Gastroesophageal sphincter (tissue), 4 donors: ENCODE data around the gene PSMA5. TPM values are rescaled to one million over a fixed set of nuclear protein-coding genes. Genes with fewer than 3 reads are reported as not detected.

ENCODE experiments used
- ATAC-seq: fragments of 150-250 bp; one replicate; pipeline ENCODE4 v1.9.1; 2016; ENCODE audit warnings: mild to moderate bottlenecking, moderate library complexity
- H3K27ac ChIP-seq, 4 donors: fragments of 200-600 bp; sonication (generic) in 3 of 4; 1 replicate in 3 of 4; 2 replicates in 1 of 4; pipeline ENCODE4 v1.5.1; 2016 to 2019
- H3K27me3 ChIP-seq: fragments of 200-600 bp; sonication (generic); one replicate; pipeline ENCODE4 v1.5.1; 2019
- H3K36me3 ChIP-seq, 2 donors: fragments of 200-600 bp; sonication (generic); one replicate each; pipeline ENCODE4 v1.5.1; 2019; ENCODE audit warnings: control low read depth in 1 of 2
- H3K4me1 ChIP-seq, 3 donors: fragments of 200-600 bp; sonication (generic); 1 replicate in 2 of 3; 2 replicates in 1 of 3; pipeline ENCODE4 v1.5.1; 2016 to 2019; ENCODE audit warnings: control low read depth in 2 of 3
- H3K4me3 ChIP-seq, 2 donors: fragments of 200-600 bp; sonication (generic); one replicate each; pipeline ENCODE4 v1.5.1; 2019; ENCODE audit warnings: mild to moderate bottlenecking in 1 of 2, moderate library complexity in 1 of 2
- H3K9me3 ChIP-seq, 3 donors: fragments of 200-600 bp; sonication (generic); one replicate each; pipeline ENCODE4 v1.5.1; 2017 to 2019; ENCODE audit warnings: control low read depth in 2 of 3
- EP300 ChIP-seq: sonication (generic); formaldehyde crosslinking; IDR thresholded peaks from one replicate; pipeline ENCODE4 v1.6.1; 2017; ENCODE audit warnings: antibody characterized with exemption, mild to moderate bottlenecking
- POLR2A ChIP-seq, 2 donors: fragments of 450-650 bp; IDR thresholded peaks; one replicate each; pipeline ENCODE4 v1.6.1; 2017; ENCODE audit warnings: antibody characterized with exemption in 2 of 2, mild to moderate bottlenecking in 2 of 2, moderate library complexity in 1 of 2
- POLR2AphosphoS5 ChIP-seq: sonication (generic); formaldehyde crosslinking; IDR thresholded peaks from one replicate; pipeline ENCODE4 v1.6.1; 2017; ENCODE audit warnings: antibody characterized with exemption
- WGBS, 2 donors: methylation state at CpG; one replicate each; pipeline ENCODE4 v1.1.5; 2018; ENCODE audit warnings: low coverage in 1 of 2; 5-methylcytosine and 5-hydroxymethylcytosine counted together
- total RNA-seq, 4 donors: library from RNA; depleted of rRNA; stranded (reverse); fragments of >200 nt; gene quantifications; one replicate each; pipeline ENCODE4 v1.1.0, GENCODE V29; 2016
- TF ChIP-seq, protein P1 (sequence below), 4 experiments: fragments of 200-600 bp in 2 of 4; fragments of 450-650 bp in 2 of 4; sonication (generic) in 1 of 4; IDR thresholded peaks; one replicate each; pipeline ENCODE4 v1.5.1; 2017 to 2019; ENCODE audit warnings: antibody characterized with exemption in 4 of 4, mild to moderate bottlenecking in 2 of 4, moderate library complexity in 2 of 4

PSMA5 gene
- total RNA-seq, 4 donors from 2014 or later, result 28.2 to 61.5 (median 30.4) TPM

- Histone ChIP-seq H3K36me3 (peaks cover 0 to 39% of the 10 kb centered on the region in 2 donors), H3K4me3 (no peak overlapping the region), H3K27ac (peak overlapping the region; percentile 85 to 99 (median 88)), H3K27me3 (no peaks in the 10 kb centered on the region), H3K4me1 (peaks cover 9 to 75% (median 24%) of the 10 kb centered on the region in 3 donors), H3K9me3 (no peaks in the 10 kb centered on the region)
- ATAC-seq, result no peak
- TF ChIP-seq, protein P1, sequence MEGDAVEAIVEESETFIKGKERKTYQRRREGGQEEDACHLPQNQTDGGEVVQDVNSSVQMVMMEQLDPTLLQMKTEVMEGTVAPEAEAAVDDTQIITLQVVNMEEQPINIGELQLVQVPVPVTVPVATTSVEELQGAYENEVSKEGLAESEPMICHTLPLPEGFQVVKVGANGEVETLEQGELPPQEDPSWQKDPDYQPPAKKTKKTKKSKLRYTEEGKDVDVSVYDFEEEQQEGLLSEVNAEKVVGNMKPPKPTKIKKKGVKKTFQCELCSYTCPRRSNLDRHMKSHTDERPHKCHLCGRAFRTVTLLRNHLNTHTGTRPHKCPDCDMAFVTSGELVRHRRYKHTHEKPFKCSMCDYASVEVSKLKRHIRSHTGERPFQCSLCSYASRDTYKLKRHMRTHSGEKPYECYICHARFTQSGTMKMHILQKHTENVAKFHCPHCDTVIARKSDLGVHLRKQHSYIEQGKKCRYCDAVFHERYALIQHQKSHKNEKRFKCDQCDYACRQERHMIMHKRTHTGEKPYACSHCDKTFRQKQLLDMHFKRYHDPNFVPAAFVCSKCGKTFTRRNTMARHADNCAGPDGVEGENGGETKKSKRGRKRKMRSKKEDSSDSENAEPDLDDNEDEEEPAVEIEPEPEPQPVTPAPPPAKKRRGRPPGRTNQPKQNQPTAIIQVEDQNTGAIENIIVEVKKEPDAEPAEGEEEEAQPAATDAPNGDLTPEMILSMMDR (IDR thresholded peaks at IDR 0.05), result no peak
- TF ChIP-seq POLR2AphosphoS5 (no peak), POLR2A (IDR thresholded peaks at IDR 0.05) (no peak), EP300 (no peak)
- 100% methylated on average over 2 of the region's 6 CpGs; no CpG with 5 or more reads in 1 of the 2 donors for WGBS, 2 donors
These were observed 57.0 kb downstream of the PSMA5 start for GRCh38 chr1:109369167-109369746.

GRCh38 chr1:109368464-109368863, 57.8 kb downstream of the PSMA5 start:
- Histone ChIP-seq H3K4me1 (peaks cover 9 to 75% (median 19%) of the 10 kb centered on the region in 3 donors), H3K36me3 (peaks cover 0 to 39% of the 10 kb centered on the region in 2 donors), H3K9me3 (no peaks in the 10 kb centered on the region), H3K27me3 (no peaks in the 10 kb centered on the region), H3K27ac (peak overlapping the region; percentile 85 to 99 (median 88)), H3K4me3 (no peak overlapping the region)
- no peak for ATAC-seq
- TF ChIP-seq EP300, result no peak
- no peak for TF ChIP-seq POLR2AphosphoS5
- TF ChIP-seq, protein P1 (IDR thresholded peaks at IDR 0.05), result no peak
- no peak for TF ChIP-seq POLR2A (IDR thresholded peaks at IDR 0.05)
- WGBS, 2 donors, result 100% methylated on average over 1 of the region's 1 CpG; no CpG with 5 or more reads in 1 of the 2 donors

DNA sequence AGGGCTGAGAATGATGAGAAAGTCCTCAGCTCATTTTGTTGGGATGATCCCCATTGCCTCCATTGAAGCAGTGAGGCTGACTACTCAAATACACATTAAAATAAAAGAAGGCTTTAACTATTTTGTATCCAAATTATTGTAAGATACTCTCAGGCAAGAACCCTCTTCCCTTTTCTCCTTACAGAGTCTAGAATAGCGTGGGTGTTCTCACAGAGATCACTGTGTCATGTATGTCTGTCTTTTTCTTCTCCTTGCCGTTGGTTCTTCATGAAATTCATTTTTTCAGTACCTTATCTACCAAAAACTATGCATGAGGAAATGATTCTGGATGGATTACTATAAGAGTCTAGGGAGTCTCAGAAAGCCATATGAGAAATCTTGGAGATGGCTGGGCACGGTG, 58.6 kb downstream of the PSMA5 start:
- Histone ChIP-seq H3K27ac (peak overlapping the region; percentile 49 to 99 (median 88)), H3K36me3 (peaks cover 0 to 39% of the 10 kb centered on the region in 2 donors), H3K4me3 (no peak overlapping the region), H3K27me3 (no peaks in the 10 kb centered on the region), H3K4me1 (peaks cover 6 to 67% (median 12%) of the 10 kb centered on the region in 3 donors), H3K9me3 (no peaks in the 10 kb centered on the region)
- 87 to 91% methylated on average over 3 of the region's 3 CpGs for WGBS, 2 donors
- TF ChIP-seq POLR2AphosphoS5, result no peak
- no peak for TF ChIP-seq EP300
- TF ChIP-seq POLR2A (IDR thresholded peaks at IDR 0.05), result no peak
- TF ChIP-seq, protein P1 (IDR thresholded peaks at IDR 0.05), result no peak
- no peak for ATAC-seq

GRCh38 chr1:109365642-109366204, 60.5 kb downstream of the PSMA5 start:
- H3K27ac ChIP-seq, result peak overlapping the region in 3 of 4 donors; percentile 1 to 88 (median 21)

More at GRCh38 chr1:109365642-109366204, 60.5 kb downstream of the PSMA5 start:
- Histone ChIP-seq H3K9me3 (no peaks in the 10 kb centered on the region), H3K4me3 (no peak overlapping the region), H3K4me1 (peaks cover 5 to 64% (median 6%) of the 10 kb centered on the region in 3 donors), H3K27me3 (no peaks in the 10 kb centered on the region), H3K36me3 (peaks cover 0 to 39% of the 10 kb centered on the region in 2 donors)
- ATAC-seq, result no peak
- WGBS, 2 donors, result 83 to 100% methylated on average over 1 to 2 of the region's 2 CpGs
- TF ChIP-seq EP300, result no peak
- TF ChIP-seq, protein P1 (IDR thresholded peaks at IDR 0.05), result no peak
- no peak for TF ChIP-seq POLR2AphosphoS5
- no peak for TF ChIP-seq POLR2A (IDR thresholded peaks at IDR 0.05)
